HCT116 (cell line): Measurements from ENCODE around the gene CYP3A7.

ENCODE experiments used
- CTCF ChIP-seq, 3 experiments: fragments of 200-600 bp in 1 of 3; sonication (generic) in 1 of 3; IDR thresholded peaks in 2 of 3; conservative IDR thresholded peaks in 1 of 3; 2 replicates each; pipeline ENCODE4 v1.5.1; 2012 to 2017; ENCODE audit warnings: low read depth in 2 of 3, low read length in 2 of 3, antibody characterized with exemption in 1 of 3, borderline replicate concordance in 1 of 3, control low read depth in 1 of 3, mild to moderate bottlenecking in 1 of 3, mixed read lengths in 1 of 3, mixed run types in 1 of 3, moderate library complexity in 1 of 3; ENCODE audit not compliant: insufficient read depth in 1 of 3
- EZH2 ChIP-seq: fragments of 200-600 bp; sonication (generic); IDR thresholded peaks from 2 replicates; pipeline ENCODE4 v1.6.1; 2017; ENCODE audit warnings: antibody characterized with exemption, mixed run types
- MAX ChIP-seq: IDR thresholded peaks from 2 replicates; pipeline ENCODE4 v1.6.1; 2012
- POLR2A ChIP-seq: IDR thresholded peaks from 2 replicates; pipeline ENCODE4 v1.7.0; 2011; ENCODE audit warnings: borderline replicate concordance; ENCODE audit not compliant: insufficient read depth, insufficient read length; ENCODE audit errors: extremely low read depth
- POLR2AphosphoS5 ChIP-seq: IDR thresholded peaks from 2 replicates; pipeline ENCODE4 v1.6.1; 2011; ENCODE audit warnings: mild to moderate bottlenecking, low read depth, low read length, moderate library complexity
- REST ChIP-seq: IDR thresholded peaks from 2 replicates; pipeline ENCODE4 v1.6.1; 2012; ENCODE audit warnings: low read depth
- SIN3A ChIP-seq: IDR thresholded peaks from 2 replicates; pipeline ENCODE4 v1.6.1; 2012; ENCODE audit warnings: low read depth
- SP1 ChIP-seq: IDR thresholded peaks from 2 replicates; pipeline ENCODE4 v1.6.1; 2012; ENCODE audit warnings: low read depth
- ZFX ChIP-seq: fragments of 450-650 bp; IDR thresholded peaks from 2 replicates; pipeline ENCODE4 v1.6.1; 2017

- TF ChIP-seq EZH2 (no peak), CTCF (IDR thresholded peaks at IDR 0.05 in 2 of 3, conservative IDR thresholded peaks at IDR 0.05 in 1 of 3; ENCODE audit: borderline replicate concordance in 1 of 3, insufficient read depth in 1 of 3, low read depth in 2 of 3, low read length in 2 of 3) (no peak), POLR2AphosphoS5 (no peak), SIN3A (no peak), REST (no peak), SP1 (no peak), ZFX (no peak), POLR2A (no peak), MAX (no peak)
Observed at GRCh38 chr7:99739699-99740572, 4.9 kb upstream of the CYP3A7 start.
